NCI-H1417 treated with DMSO at 0.1 percent for 48 hours (cell line): ENCODE data around the gene SUPT4H1.
"Not testable (repeated sequence)": the region's sequence is repeated elsewhere in the genome, so short reads cannot be mapped to it uniquely, and the experiment has no call there.

Source experiments
- DNase-seq: peaks from one replicate; lab custom pipeline; 2025; lab: John Stamatoyannopoulos, UW

The SUPT4H1 gene

GRCh38 chr17:58363457-58364185 is 11.6 kb upstream of the SUPT4H1 start:
- DNase-seq: no peak

GRCh38 chr17:58362368-58363014 is 10.5 kb upstream of the SUPT4H1 start:
- DNase-seq: no peak

GRCh38 chr17:58360296-58361063 is 8.5 kb upstream of the SUPT4H1 start:
- DNase-seq: no peak

- DNase-seq: no peak
Observed at GRCh38 chr17:58358408-58359172, 6.6 kb upstream of the SUPT4H1 start.

GRCh38 chr17:58357312-58358297 is 5.6 kb upstream of the SUPT4H1 start:
- DNase-seq: no peak

- DNase-seq: no peak
Observed at GRCh38 chr17:58356231-58356630, 4.2 kb upstream of the SUPT4H1 start.

GRCh38 chr17:58354541-58355216 is 2.7 kb upstream of the SUPT4H1 start:
- DNase-seq: no peak

GRCh38 chr17:58353389-58353825 is 1.4 kb upstream of the SUPT4H1 start:
- DNase-seq: no peak

GRCh38 chr17:58352596-58353388 is 791 bp upstream of the SUPT4H1 start:
- no peak for DNase-seq

GRCh38 chr17:58351182-58351581 is 819 bp downstream of the SUPT4H1 start:
- DNase-seq: no peak

- DNase-seq: no peak
Observed at GRCh38 chr17:58348038-58348437, 4.0 kb downstream of the SUPT4H1 start.

- DNase-seq: no peak
Observed at GRCh38 chr17:58345500-58345899, 6.5 kb downstream of the SUPT4H1 start.

GRCh38 chr17:58344791-58345157 is 7.2 kb downstream of the SUPT4H1 start:
- no peak for DNase-seq

GRCh38 chr17:58344047-58344790 is 7.8 kb downstream of the SUPT4H1 start:
- no peak for DNase-seq

- DNase-seq: no peak
Observed at GRCh38 chr17:58343131-58343530, 8.9 kb downstream of the SUPT4H1 start.

- DNase-seq: no peak
Observed at GRCh38 chr17:58341861-58342475, 10.0 kb downstream of the SUPT4H1 start.

- DNase-seq: not testable (repeated sequence)
Observed at GRCh38 chr17:58341136-58341860, 10.7 kb downstream of the SUPT4H1 start.

- no peak for DNase-seq
Observed at GRCh38 chr17:58340405-58340876, 11.6 kb downstream of the SUPT4H1 start.
